ENCODE data around the gene C16orf96.
A peak's percentile ranks its signal among the peaks of the same experiment; 100 is the strongest.
"Not testable (repeated sequence)": the region's sequence is repeated elsewhere in the genome, so short reads cannot be mapped to it uniquely, and the experiment has no call there.

The C16orf96 gene

GRCh38 chr16:4570086-4570485 is 13.9 kb downstream of the C16orf96 start:
- DNase-seq, result no peak

- no peak for DNase-seq
Observed at GRCh38 chr16:4570688-4571321, 14.7 kb downstream of the C16orf96 start.

GRCh38 chr16:4572715-4573114 is 16.6 kb downstream of the C16orf96 start:
- no peak for DNase-seq

GRCh38 chr16:4573926-4574325 is 17.8 kb downstream of the C16orf96 start:
- not testable (repeated sequence) for DNase-seq

- peak; percentile 70 for DNase-seq
Observed at GRCh38 chr16:4574919-4575705, 19.0 kb downstream of the C16orf96 start.

GRCh38 chr16:4576008-4576407 is 19.9 kb downstream of the C16orf96 start:
- DNase-seq, result no peak

GRCh38 chr16:4578961-4579530 is 22.9 kb downstream of the C16orf96 start:
- DNase-seq, result no peak

GRCh38 chr16:4580250-4580649 is 24.1 kb downstream of the C16orf96 start:
- DNase-seq, result no peak

- no peak for DNase-seq
Observed at GRCh38 chr16:4583906-4584305, 27.8 kb downstream of the C16orf96 start.

- DNase-seq, result no peak
Observed at GRCh38 chr16:4586291-4586690, 30.2 kb downstream of the C16orf96 start.

GRCh38 chr16:4588386-4588785 is 32.2 kb downstream of the C16orf96 start:
- no peak for DNase-seq

GRCh38 chr16:4588961-4589360 is 32.8 kb downstream of the C16orf96 start:
- no peak for DNase-seq

- no peak for DNase-seq
Observed at GRCh38 chr16:4591191-4591590, 35.1 kb downstream of the C16orf96 start.

GRCh38 chr16:4591706-4592470 is 35.7 kb downstream of the C16orf96 start:
- no peak for DNase-seq

- DNase-seq, result no peak
Observed at GRCh38 chr16:4593086-4593485, 36.9 kb downstream of the C16orf96 start.

GRCh38 chr16:4594433-4595410 is 38.6 kb downstream of the C16orf96 start:
- DNase-seq, result no peak

- DNase-seq, result no peak
Observed at GRCh38 chr16:4597174-4597573, 41.0 kb downstream of the C16orf96 start.

- no peak for DNase-seq
Observed at GRCh38 chr16:4599037-4599436, 42.9 kb downstream of the C16orf96 start.

- no peak for DNase-seq
Observed at GRCh38 chr16:4599545-4599944, 43.4 kb downstream of the C16orf96 start.

GRCh38 chr16:4601036-4601863 is 45.1 kb downstream of the C16orf96 start:
- DNase-seq, result no peak

- no peak for DNase-seq
Observed at GRCh38 chr16:4601864-4602186, 45.7 kb downstream of the C16orf96 start.

Measured in GDM1 (cell line).